HG03558 (cell line): ENCODE measurements around the gene ABHD12.
A peak's percentile ranks its signal among the peaks of the same experiment; 100 is the strongest.
"Not testable (repeated sequence)": the region's sequence is repeated elsewhere in the genome, so short reads cannot be mapped to it uniquely, and the experiment has no call there.

ENCODE experiments used
- ATAC-seq: cut with Tn5 transposase; IDR thresholded peaks from one replicate; pipeline ENCODE4 v1.9.1; 2021; ENCODE audit warnings: moderate number of reproducible peaks; ENCODE audit not compliant: unreplicated experiment; ENCODE audit errors: extremely low read depth

ABHD12 gene

DNA sequence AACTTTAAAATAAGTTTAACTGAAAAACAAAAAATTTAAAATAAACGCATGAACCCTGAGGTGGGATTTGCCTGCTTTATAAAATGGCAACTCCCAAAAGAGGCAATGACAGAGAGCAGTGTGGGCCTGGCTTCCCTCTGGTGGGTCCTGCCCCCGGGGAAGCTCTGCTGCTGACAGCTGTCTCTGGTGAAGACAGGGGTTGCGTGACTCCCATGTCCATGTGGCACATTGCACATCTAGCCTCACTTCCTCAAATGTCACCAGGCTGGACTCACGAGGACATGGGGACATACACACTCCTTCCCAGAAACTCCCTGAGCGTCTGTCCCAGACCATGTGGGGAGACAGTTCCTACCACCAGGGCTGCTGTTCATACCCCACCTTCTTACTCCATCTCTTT is 66.2 kb downstream of the ABHD12 start:
- no peak for ATAC-seq

DNA sequence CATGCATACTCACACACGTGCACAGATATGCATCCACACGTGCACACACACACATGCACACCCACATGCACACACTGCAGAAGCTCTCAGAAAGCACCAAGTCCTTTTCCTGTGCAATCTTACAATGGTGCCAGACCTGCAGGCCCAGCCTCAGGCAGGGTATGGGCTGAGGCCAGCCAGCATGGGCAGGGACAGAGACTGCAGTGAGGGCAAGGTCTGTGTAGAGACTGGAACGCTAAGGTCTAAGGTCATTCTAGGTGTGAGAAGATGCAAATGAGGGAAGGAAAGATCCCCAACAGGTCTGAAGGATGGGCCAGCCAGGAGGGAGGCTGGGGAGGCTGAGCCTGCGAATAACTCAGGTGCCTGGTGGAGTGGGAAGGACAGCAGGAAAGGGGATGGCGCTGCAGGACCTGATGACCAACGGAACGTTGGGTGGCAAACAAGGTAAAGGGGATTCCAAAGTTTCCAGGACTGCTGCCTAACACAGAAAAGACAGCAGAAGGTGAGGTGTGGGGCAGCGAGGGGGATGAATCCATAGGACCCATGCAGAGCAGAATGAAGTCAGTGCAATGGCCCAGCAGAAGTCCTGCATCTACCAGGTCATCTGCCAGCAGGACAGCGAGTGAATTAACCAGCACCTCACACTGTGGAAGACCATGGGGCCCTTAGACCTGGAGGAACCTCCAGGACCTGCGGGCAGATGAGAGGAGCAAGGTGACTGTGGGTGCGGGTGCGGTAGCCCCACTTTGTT is 67.0 kb downstream of the ABHD12 start:
- no peak for ATAC-seq

DNA sequence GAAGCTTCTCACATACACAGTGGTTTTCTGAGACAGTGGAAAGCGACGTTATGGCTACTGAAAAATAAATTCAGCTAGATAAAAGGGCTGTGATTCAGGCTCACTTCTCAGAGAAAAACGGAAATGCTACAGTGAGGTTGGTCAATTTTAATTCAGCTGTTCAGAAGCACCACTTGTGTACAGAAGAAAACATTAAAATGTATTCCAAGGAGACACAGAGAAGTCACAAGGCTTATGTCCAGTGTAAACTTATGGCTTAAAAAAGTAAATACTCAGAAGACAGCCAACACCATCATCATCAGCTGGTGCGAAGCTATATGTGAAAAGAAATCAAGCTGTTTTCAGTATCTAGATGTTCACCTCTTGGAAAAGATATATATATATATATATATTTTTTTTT is 68.6 kb downstream of the ABHD12 start:
- ATAC-seq: no peak

DNA sequence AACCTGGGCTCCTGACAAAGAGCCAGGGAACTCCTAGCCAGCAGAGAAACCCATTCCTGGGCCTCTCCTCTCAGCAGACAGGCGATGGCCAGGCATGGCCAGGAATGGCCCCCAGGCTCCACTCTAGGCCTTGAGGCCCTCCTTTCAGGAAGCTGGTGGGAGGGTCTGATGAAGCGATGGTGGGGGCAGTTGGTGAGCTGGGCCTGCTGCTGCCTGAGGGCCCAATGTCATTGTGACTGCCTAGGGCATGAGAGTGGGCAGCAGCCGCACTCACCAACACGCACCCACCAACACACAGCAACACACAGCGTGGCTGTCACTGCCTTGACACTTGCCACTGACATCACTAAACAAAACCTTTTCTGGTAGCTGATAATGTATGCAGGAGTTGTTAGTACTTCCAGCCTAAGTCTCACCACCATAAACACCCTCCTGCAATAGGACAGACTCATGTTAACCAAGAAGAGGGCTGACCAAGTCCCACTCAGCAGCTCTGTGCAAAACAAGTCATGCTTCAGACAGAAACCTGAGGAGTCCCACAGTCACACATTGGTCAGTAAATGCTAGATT is 69.3 kb downstream of the ABHD12 start:
- no peak for ATAC-seq

DNA sequence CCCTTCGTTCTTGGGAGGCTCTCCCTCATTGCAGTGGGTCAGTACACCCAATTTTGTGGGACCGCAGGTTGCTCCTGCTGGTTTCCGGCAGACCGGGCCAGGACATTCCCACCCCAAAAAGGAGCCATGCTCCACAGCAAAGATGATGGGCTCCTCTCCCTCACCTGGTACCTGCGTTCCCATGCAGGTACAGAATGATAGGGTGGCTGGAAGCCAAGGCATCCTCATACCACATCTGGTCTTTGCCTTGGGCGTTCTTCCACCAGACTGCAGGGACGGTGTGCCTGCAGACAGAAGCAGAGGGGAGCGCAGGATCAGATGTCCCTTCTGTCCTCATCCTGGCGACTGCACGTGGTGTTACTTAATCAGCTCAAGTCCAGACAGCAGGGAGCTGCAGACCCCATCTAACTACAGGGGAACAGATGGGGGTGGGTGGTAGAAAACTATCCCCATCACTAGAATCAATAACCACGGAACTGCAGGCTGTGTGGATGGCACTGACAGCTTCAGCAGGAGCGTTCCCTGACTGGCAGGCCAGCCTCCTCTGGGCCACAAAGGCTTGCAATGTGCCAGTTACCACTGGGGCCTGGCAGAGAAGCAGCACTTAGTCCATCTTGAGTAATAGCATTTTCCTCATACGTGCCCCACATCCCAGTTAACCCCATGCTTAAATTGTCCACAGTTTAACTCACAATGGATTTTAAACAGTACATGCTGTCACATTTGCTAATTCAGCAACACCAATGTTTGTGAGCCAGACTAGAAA is 70.4 kb downstream of the ABHD12 start:
- ATAC-seq: no peak

DNA sequence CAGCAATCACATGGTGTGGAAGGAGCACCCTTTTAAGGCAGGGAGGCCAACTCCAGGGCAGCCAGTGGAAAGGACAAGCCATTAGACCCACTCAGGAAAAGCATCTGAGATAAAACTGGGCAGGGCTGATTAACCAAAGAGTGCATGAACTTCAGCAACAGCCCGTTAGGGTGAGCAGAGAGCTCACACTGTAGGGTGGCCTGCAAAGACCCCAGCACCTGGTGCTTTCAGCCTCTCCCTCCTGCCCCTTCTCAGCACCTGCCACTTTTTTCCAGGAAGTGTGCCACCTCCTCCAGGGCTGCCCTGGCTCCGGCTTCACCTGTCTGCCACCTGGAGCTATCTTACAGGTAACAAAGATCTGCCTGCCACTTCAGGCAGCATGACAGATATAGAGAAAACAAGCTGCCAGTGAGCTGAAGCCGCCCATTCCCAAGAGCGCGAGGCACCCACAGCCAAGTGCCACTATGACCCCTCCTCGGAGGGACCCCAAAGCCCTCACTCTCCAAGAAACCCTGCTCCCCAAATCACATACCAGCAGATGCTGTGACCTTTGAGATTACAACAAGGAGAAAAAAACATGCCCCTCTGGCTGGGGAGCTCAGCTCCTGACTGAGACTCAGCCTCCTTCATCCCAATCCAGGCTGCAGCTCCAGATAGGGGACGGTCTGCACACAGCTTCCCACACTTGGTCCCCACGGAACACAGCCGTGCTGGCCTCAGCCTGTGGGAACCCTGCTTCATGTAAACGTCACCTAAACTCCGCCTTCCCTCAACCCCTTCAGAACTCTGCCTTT is 71.2 kb downstream of the ABHD12 start:
- ATAC-seq: no peak

DNA sequence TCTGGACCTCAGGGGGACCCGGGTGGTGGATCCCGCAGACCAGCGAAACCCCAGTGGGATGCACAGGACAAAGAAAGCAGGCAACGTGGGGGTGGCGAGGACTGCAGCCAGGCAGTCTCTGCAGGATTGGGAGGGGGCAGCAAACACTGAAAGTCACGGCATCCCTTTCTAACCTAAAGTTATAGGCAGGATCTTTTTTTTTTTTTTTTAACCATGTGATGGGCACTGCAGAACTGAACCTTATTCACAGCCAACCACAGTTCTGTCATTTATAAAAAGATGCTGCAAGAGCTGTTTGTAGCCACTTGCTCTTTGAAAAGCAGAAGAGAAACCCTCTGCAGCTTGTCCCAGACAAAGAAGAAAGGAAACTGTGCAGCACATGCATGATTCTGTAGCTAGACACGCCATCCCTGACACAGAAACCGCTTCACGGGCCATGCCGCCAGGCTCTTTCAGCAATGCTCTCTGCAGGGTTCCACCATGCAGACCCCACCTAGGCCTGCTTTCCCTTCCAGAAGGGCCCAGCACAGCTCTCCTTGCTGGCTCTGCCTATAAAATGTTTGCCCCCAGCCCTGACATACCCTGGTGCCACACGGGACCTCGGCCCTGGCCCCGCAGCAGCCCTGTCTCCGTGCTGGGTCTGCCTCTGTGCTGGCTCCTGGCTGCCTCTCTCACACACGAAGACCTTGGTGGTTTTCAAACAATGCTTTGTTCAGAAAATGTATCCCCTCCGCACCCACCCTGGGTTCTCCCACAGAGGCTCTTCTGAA is 72.0 kb downstream of the ABHD12 start:
- peak; percentile 89 for ATAC-seq

DNA sequence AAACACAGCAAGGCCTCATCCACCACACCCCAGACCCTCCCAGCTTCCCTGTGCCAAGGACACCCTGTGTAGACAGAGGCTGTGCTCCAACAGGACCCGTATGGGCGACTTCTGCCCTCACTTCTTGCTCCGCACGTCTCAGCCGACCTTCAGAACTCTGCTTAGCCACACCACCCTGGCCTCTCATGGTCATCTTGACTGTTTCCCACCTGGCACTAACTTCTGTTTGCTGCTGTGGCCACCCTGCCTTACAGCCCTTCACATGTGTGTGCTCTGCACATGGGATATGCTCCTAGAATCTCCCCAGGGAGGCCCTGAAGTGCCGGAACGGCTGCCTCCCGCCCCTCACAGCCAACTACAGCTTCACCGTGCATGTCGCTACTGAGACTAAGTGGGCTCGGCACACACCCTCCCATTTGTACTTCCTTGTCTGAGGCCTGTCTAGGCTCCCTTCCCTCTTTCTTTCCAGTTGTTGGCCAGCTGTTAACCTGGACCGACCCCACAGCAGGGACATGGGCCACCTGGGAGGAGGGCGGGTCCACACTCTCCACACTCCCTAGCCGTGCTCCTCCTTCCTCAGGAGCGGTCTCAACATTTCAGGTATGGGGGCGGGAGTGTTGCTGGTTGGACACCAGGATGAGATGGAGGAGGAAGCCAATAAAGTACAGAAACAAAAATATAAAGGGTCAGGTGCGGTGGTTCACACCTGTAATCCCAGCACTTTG is 73.1 kb downstream of the ABHD12 start:
- ATAC-seq: no peak

DNA sequence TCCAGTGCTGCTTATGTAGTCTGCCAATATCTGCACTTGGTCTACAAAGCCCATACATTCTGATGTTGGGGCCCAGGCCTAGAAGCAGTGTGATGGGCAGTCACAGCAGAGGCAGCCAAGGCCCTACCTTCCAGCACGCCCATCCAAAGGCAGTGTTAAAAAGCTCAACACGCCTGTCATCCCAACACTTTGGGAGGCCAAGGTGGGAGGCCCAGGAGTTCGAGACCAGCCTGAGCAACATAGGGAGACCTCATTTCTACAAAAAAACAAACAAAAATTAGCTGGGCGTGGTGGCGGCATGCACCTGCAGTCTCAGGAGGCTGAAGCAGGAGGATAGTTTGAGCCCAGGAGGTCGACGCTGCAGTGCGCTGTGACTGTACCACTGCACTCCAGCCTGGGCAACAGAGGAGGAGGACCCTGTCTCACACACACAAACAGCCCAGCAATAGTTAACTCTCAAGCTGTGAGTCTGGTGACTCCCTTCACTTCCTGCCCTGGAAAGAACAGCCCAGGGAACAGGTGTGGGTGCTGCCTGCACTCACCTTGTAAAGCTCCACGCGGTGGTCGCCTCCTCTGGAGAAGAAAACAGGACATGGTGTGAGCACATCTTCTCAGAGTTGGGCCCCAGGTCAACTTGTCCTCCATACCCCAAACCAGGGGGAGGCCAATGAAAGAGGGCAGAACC is 74.0 kb downstream of the ABHD12 start:
- no peak for ATAC-seq

DNA sequence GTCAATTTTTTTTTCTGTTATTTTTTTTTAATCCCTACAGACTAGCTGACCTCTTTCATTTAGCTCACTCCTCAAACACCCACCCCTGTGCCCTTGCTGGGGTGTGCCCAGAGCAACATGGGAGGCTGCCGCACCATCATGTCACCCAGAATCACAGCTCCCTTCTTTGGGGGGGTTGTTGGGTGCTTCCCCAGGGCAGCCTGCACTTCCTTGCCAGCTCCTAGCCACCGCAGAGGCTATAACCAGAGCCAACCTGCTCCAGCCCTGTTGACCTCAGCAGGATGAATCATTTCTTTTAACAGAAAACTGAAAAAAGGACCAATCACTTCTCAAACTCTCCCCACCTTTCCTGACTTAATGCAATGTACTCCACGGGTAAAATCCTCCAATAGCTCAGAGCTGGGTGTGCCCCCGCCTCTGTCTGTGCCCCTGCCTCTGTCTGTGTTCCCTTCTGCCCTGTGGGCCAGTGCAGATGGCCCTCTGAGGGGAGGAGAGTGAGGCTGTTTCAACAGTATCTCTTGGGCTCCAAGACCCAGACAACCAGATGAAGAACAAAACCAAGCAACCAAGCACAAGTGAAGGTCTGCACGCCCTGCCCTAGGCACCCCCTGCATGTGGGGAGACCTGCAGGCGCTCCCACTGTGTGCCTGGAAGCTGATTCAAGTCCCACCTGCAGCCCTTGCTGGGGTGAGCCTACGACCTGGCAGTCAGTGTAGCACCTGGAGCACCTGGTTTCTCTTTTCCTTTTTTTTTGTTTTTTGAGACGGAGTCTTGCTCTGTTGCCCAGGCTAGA is 75.0 kb downstream of the ABHD12 start:
- no peak for ATAC-seq

DNA sequence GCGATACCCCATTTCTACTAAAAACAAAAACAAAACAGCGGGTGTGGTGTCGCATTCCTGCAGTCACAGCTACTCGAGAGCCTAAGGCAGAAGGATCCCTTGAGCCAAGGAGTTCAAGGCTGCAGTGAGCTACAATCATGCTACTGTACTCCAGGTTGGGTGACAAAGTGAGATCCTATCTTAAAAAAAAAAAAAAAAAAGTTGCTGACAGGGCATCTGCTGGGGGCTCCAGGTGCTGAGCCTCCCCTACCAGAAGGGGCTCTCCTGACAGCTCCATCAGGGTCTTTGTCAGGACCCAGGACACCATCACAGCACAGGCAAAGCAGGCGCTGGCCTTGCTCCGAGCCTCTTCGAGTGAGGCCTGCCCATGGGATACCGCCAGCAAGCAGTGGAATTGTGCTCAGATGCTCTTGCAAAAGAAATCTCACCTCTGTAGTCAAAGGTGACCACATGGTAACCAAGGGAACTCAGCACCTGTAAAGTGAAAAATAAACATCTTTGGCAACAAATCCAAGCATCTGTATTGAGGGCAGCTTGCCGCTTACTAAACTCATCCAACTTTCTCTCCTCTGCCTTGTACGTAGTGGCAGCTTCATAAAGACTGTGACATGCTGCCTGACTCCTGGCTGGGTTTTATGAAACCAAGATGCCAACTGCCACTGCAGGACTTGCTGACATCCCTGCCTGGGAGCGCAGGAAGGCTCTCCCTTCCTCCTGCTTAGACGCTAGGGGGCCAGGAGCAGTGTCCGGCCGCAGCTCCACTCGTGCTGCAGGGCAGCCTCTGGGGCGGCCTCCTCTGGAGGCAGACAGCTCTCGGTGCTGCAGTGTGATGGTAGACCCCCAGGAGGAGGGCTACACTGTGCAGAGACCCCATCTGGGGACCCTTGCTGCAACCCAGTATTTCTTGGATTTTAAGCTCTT is 75.9 kb downstream of the ABHD12 start:
- no peak for ATAC-seq

DNA sequence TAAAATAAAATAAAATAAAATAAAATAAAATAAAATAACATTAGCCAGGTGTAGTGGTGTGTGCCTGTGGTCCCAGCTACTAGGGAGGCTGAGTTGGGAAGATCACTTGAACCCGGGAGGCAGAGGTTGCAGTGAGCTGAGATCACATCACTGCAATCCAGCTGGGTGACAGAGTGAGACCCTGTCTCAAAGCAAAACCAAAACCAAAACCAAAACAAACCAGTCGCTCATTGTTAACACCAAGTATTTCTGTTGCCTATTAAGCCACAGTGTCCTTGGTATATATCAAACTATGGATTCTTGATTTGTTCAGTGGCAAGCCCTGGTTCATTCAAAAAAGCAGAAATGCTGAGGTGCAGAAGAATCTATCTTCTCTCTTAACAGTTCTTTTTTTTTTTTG is 77.0 kb downstream of the ABHD12 start:
- ATAC-seq: no peak

DNA sequence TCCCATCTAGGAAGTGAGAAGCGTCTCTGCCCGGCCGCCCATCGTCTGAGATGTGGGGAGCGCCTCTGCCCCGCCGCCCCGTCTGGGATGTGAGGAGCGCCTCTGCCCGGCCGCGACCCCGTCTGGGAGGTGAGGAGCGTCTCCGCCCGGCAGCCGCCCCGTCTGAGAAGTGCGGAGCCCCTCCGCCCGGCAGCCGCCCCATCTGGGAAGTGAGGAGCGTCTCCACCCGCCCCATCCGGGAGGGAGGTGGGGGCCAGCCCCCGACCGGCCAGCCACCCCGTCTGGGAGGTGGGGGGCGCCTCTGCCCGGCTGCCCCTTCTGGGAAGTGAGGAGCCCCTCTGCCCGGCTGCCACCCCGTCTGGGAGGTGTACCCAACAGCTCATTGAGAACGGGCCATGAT is 77.9 kb downstream of the ABHD12 start:
- not testable (repeated sequence) for ATAC-seq

DNA sequence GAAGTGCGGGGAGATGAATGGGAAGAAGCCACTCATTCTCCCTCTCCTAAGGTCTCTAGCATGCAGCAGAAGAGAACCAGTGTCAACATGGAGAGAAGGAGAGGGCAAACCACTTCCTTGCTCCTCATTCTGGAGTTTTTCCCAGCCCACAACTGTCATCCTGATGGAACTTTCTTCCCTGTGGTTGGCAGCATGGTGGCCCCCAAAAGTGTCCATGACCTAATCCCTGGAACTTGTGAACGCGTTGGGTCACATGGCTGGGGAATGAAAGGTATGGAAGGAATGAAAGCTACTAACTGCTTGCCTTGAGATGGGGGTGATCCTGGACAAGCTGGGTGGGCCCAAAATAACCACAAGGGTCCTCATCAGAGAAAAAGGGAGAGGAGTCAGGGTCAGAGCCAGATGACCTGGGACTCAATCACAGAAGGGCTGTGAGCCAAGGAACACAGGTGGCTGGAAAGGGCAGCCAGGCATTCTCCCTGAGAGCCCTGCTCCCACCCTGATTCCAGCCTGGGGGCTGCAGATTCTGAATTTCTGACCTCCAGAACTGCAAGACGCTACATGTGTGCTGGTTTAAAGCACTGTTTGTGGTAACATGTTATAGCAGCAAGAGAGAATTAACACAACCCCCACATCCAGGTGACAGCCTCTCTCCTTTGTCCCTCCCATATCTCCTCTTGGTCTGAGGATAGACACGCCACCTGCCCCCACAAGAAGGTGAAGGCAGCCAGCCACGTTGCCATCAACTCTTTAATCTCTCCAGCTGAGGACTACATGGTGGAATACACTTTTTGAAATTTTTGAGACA is 79.5 kb downstream of the ABHD12 start:
- ATAC-seq: no peak

DNA sequence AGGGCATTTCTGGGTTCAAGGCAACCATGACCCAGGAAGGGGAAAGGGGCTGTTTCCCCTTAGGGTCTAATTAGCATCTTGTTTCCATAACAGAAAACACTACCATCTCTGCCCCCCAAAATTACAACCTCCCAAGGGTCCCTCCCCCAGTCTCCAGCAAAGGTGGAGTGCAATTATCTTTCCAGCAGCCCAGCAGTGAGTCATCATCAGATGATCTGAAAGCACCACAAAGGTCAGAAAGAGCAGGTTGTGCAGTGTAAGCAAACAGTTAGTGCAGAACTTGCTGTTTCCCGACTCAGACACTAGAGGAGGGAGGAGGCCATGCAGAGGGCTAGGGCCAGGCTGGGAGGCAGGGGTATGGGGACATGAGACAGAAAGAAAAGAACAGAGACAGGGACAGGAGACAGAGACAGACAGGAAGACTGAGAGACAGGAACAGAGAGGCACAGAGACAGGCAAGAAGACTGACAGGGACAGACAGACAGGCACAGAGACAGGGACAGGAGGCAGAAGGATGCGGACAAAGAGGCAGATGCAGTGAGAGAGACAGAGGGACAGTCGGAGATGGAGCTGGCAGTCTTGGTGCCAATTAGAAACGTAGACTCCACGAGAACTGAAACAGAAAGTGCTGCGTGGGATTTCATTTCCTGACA is 80.2 kb downstream of the ABHD12 start:
- peak; percentile 82 for ATAC-seq
